HCT116 (cell line): Measurements from ENCODE around the gene SIRPB2. TPM values are rescaled to one million over a fixed set of nuclear protein-coding genes. Genes with fewer than 3 reads are reported as not detected.

Experiments
- ATAC-seq: fragments of 200-7000 bp; cut with Tn5 transposase; 2 replicates; pipeline ENCODE4 v1.9.1; 2020; ENCODE audit warnings: mild to moderate bottlenecking, moderate library complexity
- BruUV-seq: library from RNA; stranded (reverse); fragments of 400-500 nt; replicated peaks from 2 replicates; lab custom pipeline; 2021; lab: Mats Ljungman, UMichigan
- CTCF ChIA-PET: fragments of 300-600 bp; sonication (Branson Sonifier 250); formaldehyde crosslinking; loops from one replicate; lab custom pipeline; 2021; ENCODE audit warnings: antibody characterized with exemption; lab: Charles Lee
- POLR2A ChIA-PET: fragments of 300-600, 350-600 bp; sonication (Branson Sonifier 250); formaldehyde crosslinking; loops from one replicate; lab custom pipeline; 2021; ENCODE audit warnings: antibody characterized with exemption; lab: Charles Lee
- RAD21 ChIA-PET, 2 experiments: fragments of 300-600 bp; sonication (Branson Sonifier 250); formaldehyde crosslinking; loops; one replicate each; lab custom pipeline; 2023; ENCODE audit warnings: low total read pairs in 2 of 2; ENCODE audit not compliant: uncharacterized antibody in 2 of 2, unreplicated experiment in 2 of 2, low non-redundant PET in 1 of 2; lab: Charles Lee
- DNase-seq: peaks from one replicate; pipeline ENCODE4 v3.0.0-alpha.2; 2010; ENCODE audit warnings: low read depth, low spot score
- H2AFZ ChIP-seq: fragments of 200-600 bp; shearing (Covaris generic), sonication (generic); 2 replicates; pipeline ENCODE4 v1.6.1; 2017; ENCODE audit warnings: low read depth, mixed run types, mixed read lengths, antibody characterized with exemption, low read length; ENCODE audit not compliant: poor library complexity, severe bottlenecking
- H3K27ac ChIP-seq: 2 replicates; pipeline ENCODE4 v1.5.1; 2012; ENCODE audit warnings: low read depth, low read length
- H3K27me3 ChIP-seq: fragments of 200-600 bp; sonication (generic); 2 replicates; pipeline ENCODE4 v1.6.1; 2016; ENCODE audit warnings: mixed run types, low read length, mixed read lengths; ENCODE audit not compliant: insufficient read depth
- H3K36me3 ChIP-seq, 2 experiments: fragments of 200-500 bp in 1 of 2; fragments of 200-600 bp in 1 of 2; sonication (Bioruptor generic) in 1 of 2; sonication (generic) in 1 of 2; 2 replicates each; pipeline versions ENCODE4 v1.5.1 to v1.6.1; 2014 to 2016; ENCODE audit warnings: low read length in 2 of 2, inconsistent platforms in 1 of 2, mixed read lengths in 1 of 2, mixed run types in 1 of 2; ENCODE audit not compliant: insufficient read depth in 2 of 2, control insufficient read depth in 1 of 2
- H3K4me1 ChIP-seq, 2 experiments: fragments of 200-600 bp in 1 of 2; sonication (generic) in 1 of 2; 2 replicates each; pipeline versions ENCODE4 v1.5.1 to v1.6.1; 2012 to 2017; ENCODE audit warnings: low read length in 2 of 2, inconsistent platforms in 1 of 2, mild to moderate bottlenecking in 1 of 2, mixed read lengths in 1 of 2, mixed run types in 1 of 2, moderate library complexity in 1 of 2; ENCODE audit not compliant: insufficient read depth in 2 of 2, control insufficient read depth in 1 of 2
- H3K4me2 ChIP-seq: fragments of 200-600 bp; sonication (generic); 2 replicates; pipeline ENCODE4 v1.6.1; 2017; ENCODE audit warnings: mixed run types, low read length, mixed read lengths
- H3K4me3 ChIP-seq, 2 experiments: fragments of 200-600 bp in 1 of 2; sonication (generic) in 1 of 2; replicated peaks in 1 of 2; 2 replicates each; pipeline ENCODE4 v1.5.1; 2011 to 2016; ENCODE audit warnings: low read length in 2 of 2, control low read depth in 1 of 2, low read depth in 1 of 2, mild to moderate bottlenecking in 1 of 2, mixed read lengths in 1 of 2, mixed run types in 1 of 2
- H3K79me2 ChIP-seq: fragments of 200-600 bp; sonication (generic); 2 replicates; pipeline ENCODE4 v1.6.1; 2017; ENCODE audit warnings: mild to moderate bottlenecking, mixed run types, low read length, moderate library complexity, mixed read lengths; ENCODE audit not compliant: insufficient read depth
- H3K9ac ChIP-seq: fragments of 200-600 bp; sonication (generic); 2 replicates; pipeline ENCODE4 v1.6.1; 2016; ENCODE audit warnings: low read length, mixed read lengths
- H3K9me2 ChIP-seq: fragments of 200-600 bp; sonication (generic), shearing (Covaris generic); 2 replicates; pipeline ENCODE4 v1.6.1; 2017; ENCODE audit warnings: mixed run types, mild to moderate bottlenecking, moderate library complexity; ENCODE audit not compliant: insufficient read depth
- H3K9me3 ChIP-seq, 2 experiments: fragments of 200-500 bp in 1 of 2; fragments of 200-600 bp in 1 of 2; sonication (Bioruptor generic) in 1 of 2; sonication (generic) in 1 of 2; 2 replicates each; pipeline ENCODE4 v1.6.1; 2014 to 2017; ENCODE audit warnings: low read length in 2 of 2, mixed read lengths in 2 of 2, inconsistent platforms in 1 of 2, low read depth in 1 of 2, mild to moderate bottlenecking in 1 of 2, mixed run types in 1 of 2, moderate library complexity in 1 of 2; ENCODE audit not compliant: control insufficient read depth in 1 of 2, insufficient read depth in 1 of 2
- H4K20me1 ChIP-seq: fragments of 200-600 bp; sonication (generic), shearing (Covaris generic); 2 replicates; pipeline ENCODE4 v1.6.1; 2017; ENCODE audit warnings: mixed run types, mild to moderate bottlenecking, moderate library complexity; ENCODE audit not compliant: insufficient read depth
- CEBPB ChIP-seq: IDR thresholded peaks from 2 replicates; pipeline ENCODE4 v1.6.1; 2012; ENCODE audit warnings: low read depth
- ELF1 ChIP-seq: IDR thresholded peaks from 2 replicates; pipeline ENCODE4 v1.6.1; 2012; ENCODE audit warnings: low read depth, borderline replicate concordance
- EZH2 ChIP-seq: fragments of 200-600 bp; sonication (generic); IDR thresholded peaks from 2 replicates; pipeline ENCODE4 v1.6.1; 2017; ENCODE audit warnings: antibody characterized with exemption, mixed run types
- FOSL1 ChIP-seq: IDR thresholded peaks from 2 replicates; pipeline ENCODE4 v1.6.1; 2012; ENCODE audit warnings: low read depth
- JUND ChIP-seq: IDR thresholded peaks from 2 replicates; pipeline ENCODE4 v1.6.1; 2012
- MAX ChIP-seq: IDR thresholded peaks from 2 replicates; pipeline ENCODE4 v1.6.1; 2012
- POLR2A ChIP-seq: IDR thresholded peaks from 2 replicates; pipeline ENCODE4 v1.7.0; 2011; ENCODE audit warnings: borderline replicate concordance; ENCODE audit not compliant: insufficient read depth, insufficient read length; ENCODE audit errors: extremely low read depth
- POLR2AphosphoS5 ChIP-seq: IDR thresholded peaks from 2 replicates; pipeline ENCODE4 v1.6.1; 2011; ENCODE audit warnings: mild to moderate bottlenecking, low read depth, low read length, moderate library complexity
- REST ChIP-seq: IDR thresholded peaks from 2 replicates; pipeline ENCODE4 v1.6.1; 2012; ENCODE audit warnings: low read depth
- SRF ChIP-seq: IDR thresholded peaks from 2 replicates; pipeline ENCODE4 v1.6.1; 2012; ENCODE audit warnings: low read depth
- TCF7L2 ChIP-seq: IDR thresholded peaks from 2 replicates; pipeline ENCODE4 v1.7.0; 2011; ENCODE audit warnings: borderline replicate concordance, inconsistent platforms; ENCODE audit not compliant: insufficient read depth, insufficient read length; ENCODE audit errors: extremely low read depth
- YY1 ChIP-seq: IDR thresholded peaks from 2 replicates; pipeline ENCODE4 v1.6.1; 2011; ENCODE audit warnings: low read length, low read depth, moderate library complexity, mild to moderate bottlenecking; ENCODE audit not compliant: insufficient replicate concordance; ENCODE audit errors: extremely low read depth
- ZFX ChIP-seq: fragments of 450-650 bp; IDR thresholded peaks from 2 replicates; pipeline ENCODE4 v1.6.1; 2017
- intact Hi-C: fragments of 100-400 bp; cut with micrococcal nuclease; formaldehyde crosslinking; loops from 2 replicates; pipeline ENCODE4 v1.10.0; 2022
- total RNA-seq: library from RNA; stranded (reverse); gene quantifications from one replicate; pipeline ENCODE4 v1.2.1, GENCODE V29; 2021; ENCODE audit not compliant: unreplicated experiment
- TF ChIP-seq, protein P1 (sequence below), 3 experiments: fragments of 200-600 bp in 1 of 3; sonication (generic) in 1 of 3; IDR thresholded peaks in 2 of 3; conservative IDR thresholded peaks in 1 of 3; 2 replicates each; pipeline ENCODE4 v1.5.1; 2012 to 2017; ENCODE audit warnings: low read depth in 2 of 3, low read length in 2 of 3, antibody characterized with exemption in 1 of 3, borderline replicate concordance in 1 of 3, control low read depth in 1 of 3, mild to moderate bottlenecking in 1 of 3, mixed read lengths in 1 of 3, mixed run types in 1 of 3, moderate library complexity in 1 of 3; ENCODE audit not compliant: insufficient read depth in 1 of 3
- TF ChIP-seq, protein P2 (sequence below): IDR thresholded peaks from 2 replicates; pipeline ENCODE4 v1.6.1; 2012

Gene SIRPB2
- total RNA-seq, 1 experiment from 2014 or later, result not detected

DNA sequence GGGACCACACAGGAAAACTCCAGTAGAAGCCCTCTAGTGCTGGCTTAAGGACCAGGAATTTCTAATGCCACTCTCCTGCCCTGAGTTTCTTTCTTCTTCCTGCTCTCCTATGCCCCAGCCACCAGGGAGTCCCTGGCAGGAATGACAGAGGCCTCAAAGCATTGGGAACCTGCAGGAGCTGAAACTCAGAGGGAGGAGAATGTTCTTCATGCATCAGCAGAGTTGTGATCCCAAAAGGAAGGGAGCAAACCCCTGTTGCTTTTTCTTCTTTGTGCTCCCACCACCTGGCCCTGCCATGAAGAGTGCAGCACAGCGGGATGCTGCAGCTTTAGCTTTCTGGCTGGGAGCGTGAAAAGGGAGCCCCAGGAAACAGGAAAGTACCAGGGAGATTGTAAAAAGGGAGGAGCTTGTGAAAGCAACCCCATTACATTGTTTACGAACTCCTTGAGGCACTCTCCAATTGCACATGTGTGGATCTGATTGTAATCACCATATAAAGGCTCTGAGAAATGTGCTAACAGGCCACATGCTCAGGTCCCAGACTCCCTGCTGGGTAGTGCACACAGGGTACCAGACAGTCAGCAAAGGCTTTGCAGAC lies 63.7 kb downstream of the SIRPB2 start (continued):
- TF ChIP-seq, protein P1, sequence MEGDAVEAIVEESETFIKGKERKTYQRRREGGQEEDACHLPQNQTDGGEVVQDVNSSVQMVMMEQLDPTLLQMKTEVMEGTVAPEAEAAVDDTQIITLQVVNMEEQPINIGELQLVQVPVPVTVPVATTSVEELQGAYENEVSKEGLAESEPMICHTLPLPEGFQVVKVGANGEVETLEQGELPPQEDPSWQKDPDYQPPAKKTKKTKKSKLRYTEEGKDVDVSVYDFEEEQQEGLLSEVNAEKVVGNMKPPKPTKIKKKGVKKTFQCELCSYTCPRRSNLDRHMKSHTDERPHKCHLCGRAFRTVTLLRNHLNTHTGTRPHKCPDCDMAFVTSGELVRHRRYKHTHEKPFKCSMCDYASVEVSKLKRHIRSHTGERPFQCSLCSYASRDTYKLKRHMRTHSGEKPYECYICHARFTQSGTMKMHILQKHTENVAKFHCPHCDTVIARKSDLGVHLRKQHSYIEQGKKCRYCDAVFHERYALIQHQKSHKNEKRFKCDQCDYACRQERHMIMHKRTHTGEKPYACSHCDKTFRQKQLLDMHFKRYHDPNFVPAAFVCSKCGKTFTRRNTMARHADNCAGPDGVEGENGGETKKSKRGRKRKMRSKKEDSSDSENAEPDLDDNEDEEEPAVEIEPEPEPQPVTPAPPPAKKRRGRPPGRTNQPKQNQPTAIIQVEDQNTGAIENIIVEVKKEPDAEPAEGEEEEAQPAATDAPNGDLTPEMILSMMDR (IDR thresholded peaks at IDR 0.05 in 2 of 3, conservative IDR thresholded peaks at IDR 0.05 in 1 of 3; ENCODE audit: borderline replicate concordance in 1 of 3, insufficient read depth in 1 of 3, low read depth in 2 of 3, low read length in 2 of 3), result no peak
- TF ChIP-seq ELF1 (no peak), JUND (no peak), EZH2 (no peak), TCF7L2 (no peak), SRF (no peak), POLR2AphosphoS5 (no peak), FOSL1 (no peak)
- TF ChIP-seq, protein P2, sequence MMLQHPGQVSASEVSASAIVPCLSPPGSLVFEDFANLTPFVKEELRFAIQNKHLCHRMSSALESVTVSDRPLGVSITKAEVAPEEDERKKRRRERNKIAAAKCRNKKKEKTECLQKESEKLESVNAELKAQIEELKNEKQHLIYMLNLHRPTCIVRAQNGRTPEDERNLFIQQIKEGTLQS, result no peak

DNA sequence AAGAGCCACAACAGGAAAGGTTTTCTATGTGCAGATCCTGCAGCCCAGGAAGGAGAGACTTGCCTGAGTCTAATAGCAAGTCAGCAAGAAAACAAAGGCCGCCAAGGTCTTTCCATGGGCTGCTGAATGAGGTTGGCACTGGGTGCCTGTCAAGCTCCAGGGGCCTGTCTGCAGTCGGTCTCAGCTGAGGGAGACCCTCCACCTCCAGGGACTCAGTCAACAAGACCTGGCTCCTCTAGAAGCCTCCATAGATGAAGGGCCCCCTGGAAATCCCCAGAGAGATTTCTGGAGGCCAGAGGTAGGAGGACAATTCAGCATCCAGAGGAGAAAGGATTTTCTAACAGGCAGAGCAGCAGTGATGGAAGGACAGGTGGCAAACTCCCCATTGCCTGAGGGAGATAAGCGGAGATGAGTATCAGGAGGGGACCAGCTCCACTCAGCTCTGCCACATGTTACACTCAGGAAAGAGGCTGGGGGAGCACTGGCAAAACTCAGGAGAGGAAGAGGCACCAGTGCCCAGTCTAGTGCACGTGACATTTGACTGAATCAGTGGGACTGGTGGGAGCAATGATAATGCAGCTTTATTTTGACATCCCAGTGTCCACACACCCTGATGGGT lies 64.9 kb downstream of the SIRPB2 start:
- H3K9ac ChIP-seq, result no peak overlapping the region
- no peaks in the 10 kb centered on the region for H3K79me2 ChIP-seq
- TF ChIP-seq MAX (no peak), YY1 (no peak), REST (no peak), ZFX (no peak), POLR2A (no peak), FOSL1 (no peak), TCF7L2 (no peak), POLR2AphosphoS5 (no peak), CEBPB (no peak)
- TF ChIP-seq, protein P1 (IDR thresholded peaks at IDR 0.05 in 2 of 3, conservative IDR thresholded peaks at IDR 0.05 in 1 of 3; ENCODE audit: borderline replicate concordance in 1 of 3, insufficient read depth in 1 of 3, low read depth in 2 of 3, low read length in 2 of 3), result no peak
- CTCF ChIA-PET, result no interaction called here
- BruUV-seq, result no TSS peak
- H2AFZ ChIP-seq, result no peak overlapping the region
- no peaks in the 10 kb centered on the region for H3K27me3 ChIP-seq
- no peaks in the 10 kb centered on the region for H3K36me3 ChIP-seq
- ATAC-seq, result no peak
- H3K4me3 ChIP-seq, result no peak overlapping the region
- H3K4me1 ChIP-seq, result peaks cover 4 to 16% of the 10 kb centered on the region in 2 experiments; a peak in 3 of 4 replicates
- no peak for DNase-seq
- H3K9me3 ChIP-seq, result no peaks in the 10 kb centered on the region
- intact Hi-C loops, result loop anchor here (5.0 kb wide), 1 partner anchor 34 kb away; the partner anchor contains the start of gene FKBP1A
- H3K9me2 ChIP-seq, result no peaks in the 10 kb centered on the region
- no peaks in the 10 kb centered on the region for H4K20me1 ChIP-seq
- H3K4me2 ChIP-seq, result no peak overlapping the region
- no peak overlapping the region for H3K27ac ChIP-seq
- RAD21 ChIA-PET, result no interaction called here
- POLR2A ChIA-PET, result no interaction called here
